SW 1271 (cell line): ENCODE results near the gene EZH2.
A peak's percentile ranks its signal among the peaks of the same experiment; 100 is the strongest.

Experiments used
- DNase-seq, 2 experiments: peaks; one replicate each; lab custom pipeline; 2025; lab: John Stamatoyannopoulos, UW

Gene EZH2

GRCh38 chr7:148898845-148899484 is 14.9 kb upstream of the EZH2 start:
- no peak for DNase-seq

- no peak for DNase-seq
Measured at GRCh38 chr7:148894591-148894990, 10.5 kb upstream of the EZH2 start.

GRCh38 chr7:148893071-148893470 is 9.0 kb upstream of the EZH2 start:
- no peak for DNase-seq

- DNase-seq: no peak
Measured at GRCh38 chr7:148888300-148888699, 4.2 kb upstream of the EZH2 start.

GRCh38 chr7:148886844-148887243 is 2.8 kb upstream of the EZH2 start:
- no peak for DNase-seq

DNA sequence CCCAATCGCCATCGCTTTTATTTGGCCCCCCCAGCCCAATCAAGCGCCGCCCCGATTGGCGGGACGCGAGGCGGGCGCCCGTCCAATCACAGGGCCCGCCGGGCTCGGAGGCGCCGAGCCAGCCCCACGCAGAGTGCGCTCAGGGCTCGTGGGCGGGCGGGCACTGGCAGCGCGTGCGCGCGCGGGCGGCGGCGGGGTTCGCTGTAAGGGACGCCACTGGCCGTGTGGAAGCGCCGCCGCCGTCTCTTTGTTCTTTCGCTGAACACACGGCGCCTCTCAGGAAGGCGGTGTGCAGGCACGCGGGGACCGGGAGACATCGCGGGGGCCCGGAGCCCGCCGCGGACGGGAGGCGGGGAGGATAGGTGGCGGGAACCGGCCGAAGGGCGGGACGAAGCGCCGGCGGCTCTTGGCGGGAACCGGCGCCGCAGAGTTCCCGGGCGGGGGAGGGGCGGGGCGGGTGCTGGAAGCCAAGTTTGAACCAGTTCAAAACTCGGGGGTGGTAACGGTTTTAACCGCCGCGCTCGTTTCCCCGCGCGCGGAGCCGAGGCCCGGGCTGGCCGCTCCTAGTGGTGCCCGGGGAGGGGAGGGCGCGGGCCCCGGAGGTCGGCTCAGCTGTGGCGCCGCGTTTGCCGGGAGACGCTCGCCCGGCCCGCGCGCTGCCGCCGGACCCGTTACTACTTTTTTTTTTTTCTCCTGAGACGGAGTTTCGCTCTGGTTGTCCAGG is 370 bp upstream of the EZH2 start:
- DNase-seq: peak; percentile 64 to 83

DNA sequence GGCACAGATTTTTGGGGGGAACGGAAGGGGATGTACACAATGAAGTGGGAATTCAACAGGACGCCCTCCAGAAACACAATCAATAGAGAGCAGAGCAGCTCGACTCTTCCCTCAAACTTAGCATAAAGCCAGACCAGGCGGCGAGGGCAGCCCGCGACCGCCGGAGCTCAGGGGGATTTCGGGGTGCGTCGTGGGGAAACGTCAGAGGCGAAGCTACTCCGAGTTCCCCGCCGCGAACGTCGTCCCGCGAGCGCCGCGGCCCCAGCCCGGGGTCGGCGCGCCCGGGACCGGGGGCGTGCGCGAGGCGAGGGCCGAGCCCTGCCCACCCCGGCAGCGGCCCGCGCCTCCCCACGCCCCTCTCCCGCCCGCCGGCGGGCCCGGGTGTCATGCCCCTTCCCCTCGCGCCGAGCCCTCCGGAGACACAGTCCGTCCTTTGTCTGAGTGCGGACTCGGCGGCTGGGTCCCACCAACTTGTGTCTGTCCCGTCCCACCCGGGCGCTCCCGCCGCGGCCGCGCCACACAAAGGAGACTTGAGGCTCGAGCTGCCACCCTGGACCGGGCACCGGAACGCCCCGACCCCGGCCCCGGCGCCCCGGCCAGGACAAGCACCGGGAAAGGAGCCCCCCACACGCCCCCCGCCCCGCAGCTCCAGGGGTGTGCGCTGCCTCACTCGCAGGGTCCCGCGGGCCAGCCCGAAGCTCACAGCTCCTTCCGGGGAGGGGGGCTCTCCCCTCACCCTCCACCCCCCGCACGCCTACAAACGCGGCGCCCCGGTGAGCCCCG is 634 bp downstream of the EZH2 start:
- DNase-seq: peak in 1 of 2 experiments; percentile 21

- no peak for DNase-seq
Measured at GRCh38 chr7:148882841-148883265, 1.2 kb downstream of the EZH2 start.

- DNase-seq: no peak
Measured at GRCh38 chr7:148882192-148882591, 1.9 kb downstream of the EZH2 start.

DNA sequence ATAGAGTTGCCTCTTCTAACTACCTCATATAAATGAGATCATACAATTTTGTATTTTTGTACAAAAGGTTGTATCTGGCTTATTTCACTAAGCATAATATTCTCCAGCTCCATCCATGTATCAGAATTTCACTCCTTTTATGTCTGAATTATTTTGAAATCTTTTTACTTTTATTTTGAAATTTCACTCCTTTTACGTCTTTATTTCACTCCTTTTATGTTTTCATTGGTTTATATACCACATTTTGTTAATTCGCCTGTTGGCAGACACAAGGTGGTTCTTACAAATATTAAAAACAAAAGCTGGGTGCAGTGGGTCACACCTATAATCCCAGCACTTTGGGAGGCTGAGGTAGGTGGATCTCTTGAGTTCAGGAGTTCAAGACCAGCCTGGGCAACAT is 5.8 kb downstream of the EZH2 start:
- DNase-seq: no peak

DNA sequence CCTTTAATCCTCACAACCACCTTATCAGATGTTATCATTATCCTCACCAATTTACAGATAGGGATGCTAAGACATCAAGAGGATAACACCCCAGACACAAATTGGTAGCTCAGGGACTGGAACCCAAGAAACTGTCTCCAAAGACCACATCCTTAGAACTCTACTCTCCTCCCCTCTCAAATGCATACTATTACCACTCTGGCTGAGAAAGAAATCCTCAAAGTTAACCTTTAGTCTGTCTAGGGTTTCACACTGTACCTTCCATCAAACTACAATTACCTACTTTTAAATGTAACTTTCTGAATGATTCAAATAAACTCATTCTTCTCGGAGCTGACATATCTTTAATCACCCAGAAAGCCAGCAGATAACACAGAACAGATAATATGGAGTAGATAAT is 6.6 kb downstream of the EZH2 start:
- no peak for DNase-seq

DNA sequence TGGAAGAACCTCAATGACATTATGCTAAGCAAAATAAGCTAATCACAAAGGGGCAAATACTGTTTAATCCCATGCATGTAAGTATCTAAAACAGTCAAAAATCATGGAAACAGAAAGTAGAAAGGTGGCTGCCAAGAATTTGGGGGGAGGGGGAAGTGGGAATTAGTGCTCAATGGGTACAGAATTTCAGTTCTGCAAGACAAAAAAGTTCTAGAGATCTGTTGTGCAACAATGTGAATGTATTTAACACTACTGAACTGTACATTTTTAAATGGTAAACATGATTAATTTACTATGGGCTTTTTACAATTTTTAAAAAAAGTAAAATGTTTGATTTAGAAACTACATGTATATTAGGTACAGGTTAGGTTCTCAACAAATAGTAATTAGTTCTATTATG is 11.9 kb downstream of the EZH2 start:
- no peak for DNase-seq

DNA sequence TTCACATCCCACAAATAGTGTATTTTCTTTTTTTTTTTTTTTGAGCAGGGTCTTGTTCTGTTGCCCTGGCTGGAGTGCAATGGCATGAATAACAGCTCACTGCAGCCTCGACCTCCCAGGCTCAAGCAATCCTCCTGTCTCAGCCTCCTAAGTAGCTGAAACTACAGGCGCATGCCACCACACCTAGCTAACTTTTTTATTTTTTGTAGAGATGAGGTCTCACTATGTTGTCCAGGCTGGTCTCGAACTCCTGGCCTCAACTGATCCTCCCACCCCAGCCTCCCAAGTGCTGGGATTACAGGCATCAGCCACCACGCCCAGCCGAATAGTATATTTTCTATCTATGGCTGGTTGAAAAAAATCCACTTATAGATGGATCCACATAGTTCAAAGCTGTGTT is 12.5 kb downstream of the EZH2 start:
- DNase-seq: no peak

GRCh38 chr7:148871030-148871429 is 13.1 kb downstream of the EZH2 start:
- no peak for DNase-seq

- no peak for DNase-seq
Measured at GRCh38 chr7:148868378-148868674, 15.8 kb downstream of the EZH2 start.

DNA sequence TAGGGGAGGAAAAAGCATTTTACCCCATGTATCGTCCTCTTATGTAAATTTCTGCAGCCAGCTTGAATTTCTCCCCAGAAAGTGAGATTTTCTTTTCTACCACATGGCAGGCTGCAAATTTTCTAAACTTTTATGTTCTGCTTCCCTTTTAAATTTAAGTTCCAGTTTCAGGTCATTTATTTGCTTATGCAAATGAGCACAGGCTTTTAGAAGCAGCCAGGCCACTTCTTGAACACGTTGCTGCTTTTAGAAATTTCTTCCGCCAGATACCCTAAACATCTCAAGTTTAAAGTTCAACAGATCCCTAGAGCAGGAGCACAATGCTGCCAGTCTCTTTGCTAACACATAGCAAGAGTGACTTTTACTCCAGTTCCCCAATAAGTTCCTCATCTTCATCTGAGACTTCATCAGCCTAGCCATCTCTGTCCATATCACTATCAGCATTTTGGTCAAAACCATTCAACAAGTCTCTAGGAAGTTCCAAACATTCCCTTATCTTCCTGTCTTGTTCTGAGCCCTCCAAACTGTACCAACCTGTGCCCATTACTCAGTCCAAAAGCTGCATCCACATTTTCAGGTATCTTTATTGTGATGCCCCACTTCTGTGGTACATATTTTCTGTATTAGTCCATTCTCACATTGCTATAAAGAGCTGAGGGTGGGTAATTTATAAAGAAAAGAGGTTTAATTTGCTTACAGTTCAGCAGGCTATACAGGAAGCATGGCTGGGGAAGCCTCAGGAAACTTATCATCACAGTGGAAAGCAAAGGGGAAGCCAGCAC is 16.3 kb downstream of the EZH2 start:
- no peak for DNase-seq

DNA sequence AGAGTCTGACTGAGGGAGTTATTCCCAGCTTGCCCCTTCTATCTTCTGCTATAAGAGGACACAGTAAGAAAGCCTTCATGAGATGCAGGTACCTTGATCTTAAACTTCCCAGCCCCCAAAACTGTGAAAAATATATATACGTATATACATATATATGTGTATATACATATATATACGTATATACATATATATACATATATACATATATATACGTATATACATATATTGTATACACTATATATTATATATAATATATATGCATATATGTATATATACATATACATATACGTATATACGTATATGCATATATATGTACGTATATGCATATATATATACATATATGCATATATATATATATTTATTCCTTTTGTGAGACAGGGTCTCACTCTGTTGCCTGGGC is 17.7 kb downstream of the EZH2 start:
- no peak for DNase-seq

DNA sequence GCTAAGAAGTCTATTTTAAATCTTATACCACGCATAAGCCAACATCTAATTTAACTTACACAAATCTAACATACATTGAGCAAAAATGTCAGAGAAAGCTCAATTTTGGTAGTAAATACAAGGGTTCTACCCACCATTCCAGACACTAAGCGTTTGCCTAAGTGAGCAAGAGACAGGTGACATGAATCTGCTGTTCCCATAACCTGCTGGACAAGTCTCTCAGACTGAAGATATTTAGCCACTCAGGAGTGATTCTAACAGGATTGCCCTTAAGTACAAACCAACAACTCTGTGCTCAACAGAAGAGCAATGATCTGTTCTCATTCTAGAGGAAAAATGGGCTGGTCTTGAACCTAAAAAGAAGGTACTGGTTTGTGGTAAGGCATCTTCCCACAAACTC is 18.8 kb downstream of the EZH2 start:
- no peak for DNase-seq

DNA sequence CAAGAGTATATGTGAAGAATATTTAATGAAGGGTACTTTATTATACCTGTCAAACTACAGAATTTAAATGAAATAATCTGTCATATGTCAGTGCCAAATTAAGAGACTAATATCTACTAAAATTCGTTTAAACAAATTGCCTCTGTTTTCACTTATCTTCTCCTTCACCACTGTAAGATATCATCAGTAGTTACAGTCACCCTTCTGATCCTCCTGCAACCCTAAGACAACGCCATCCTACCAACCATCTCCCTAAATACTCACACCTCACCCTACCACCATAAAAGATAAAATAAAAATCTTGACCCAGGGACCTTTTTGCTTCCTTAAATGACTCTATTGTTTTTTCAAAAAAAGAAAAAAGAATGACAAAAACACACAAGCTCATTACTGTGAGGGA is 20.8 kb downstream of the EZH2 start:
- DNase-seq: no peak

DNA sequence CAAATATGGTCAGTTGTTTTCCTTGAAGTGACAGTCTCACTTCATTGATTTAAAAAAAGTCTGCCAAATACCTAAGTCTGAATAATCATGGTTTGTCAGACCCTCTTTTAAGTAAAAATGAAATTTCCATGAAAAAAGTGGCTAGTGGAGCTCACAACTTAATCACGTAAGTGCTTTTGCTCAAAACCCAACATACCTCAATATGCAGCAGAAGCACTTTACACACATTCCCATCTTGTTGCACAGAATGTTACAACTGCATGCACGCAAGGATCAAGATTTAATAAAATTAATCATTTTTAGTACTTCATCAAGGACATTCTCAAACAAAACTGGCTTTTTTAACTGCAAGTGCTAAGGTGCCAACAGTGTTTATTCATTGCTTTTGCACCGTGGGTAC is 21.6 kb downstream of the EZH2 start:
- no peak for DNase-seq

DNA sequence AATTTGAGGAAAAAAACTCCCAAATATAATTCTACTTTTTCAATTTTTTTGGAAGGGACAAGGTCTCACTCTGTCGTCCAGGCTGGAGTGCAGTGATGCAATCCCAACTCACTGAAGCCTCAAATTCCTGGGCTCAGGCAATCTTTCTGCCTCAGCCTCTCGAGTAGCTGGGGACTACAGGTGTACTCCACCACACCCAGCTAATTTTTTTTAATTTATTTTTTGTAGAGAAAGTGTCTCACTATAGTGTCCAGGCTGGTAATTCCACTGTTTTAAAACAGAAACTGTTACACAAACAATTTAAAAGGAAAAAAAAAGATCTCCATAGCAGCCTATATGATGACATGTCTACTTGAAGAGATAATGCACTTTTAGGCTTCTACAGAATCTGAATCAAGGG is 25.6 kb downstream of the EZH2 start:
- DNase-seq: no peak

DNA sequence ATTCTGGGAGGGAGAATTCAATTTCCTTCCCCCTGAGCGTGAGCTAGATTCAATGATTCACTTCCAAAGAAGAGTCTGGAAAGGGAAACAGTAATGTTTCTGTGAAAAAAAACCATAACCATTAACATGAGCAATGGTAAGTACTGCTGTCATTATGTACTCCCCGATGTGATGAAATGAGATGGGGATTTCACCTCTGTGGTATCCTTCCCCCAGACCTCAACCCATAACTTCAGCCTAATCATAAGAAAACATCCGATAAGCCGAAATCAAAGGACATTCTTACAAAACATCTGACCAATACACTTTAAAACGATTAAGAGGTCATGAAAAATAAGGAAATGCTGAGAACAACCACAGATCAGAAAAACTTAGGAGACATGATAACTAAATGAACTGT is 27.2 kb downstream of the EZH2 start:
- no peak for DNase-seq

DNA sequence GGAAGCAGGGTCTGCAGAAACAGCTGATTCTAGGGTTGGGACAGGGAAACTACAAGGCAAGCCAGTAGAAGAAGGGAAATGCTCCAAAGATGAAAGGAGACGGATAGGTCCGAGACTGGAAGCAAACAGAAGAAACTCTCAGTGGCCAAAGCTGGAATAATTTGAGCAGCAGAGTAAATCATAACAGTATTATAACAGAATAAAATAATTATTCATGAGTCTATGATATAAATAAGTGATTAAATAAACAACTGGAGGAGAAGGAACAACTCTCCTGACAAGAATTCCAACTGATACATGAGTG is 27.6 kb downstream of the EZH2 start:
- DNase-seq: no peak
